Prostate gland (tissue), 2 donors: ENCODE data around the gene PBX4. TPM values are rescaled to one million over a fixed set of nuclear protein-coding genes. Genes with fewer than 3 reads are reported as not detected.

ENCODE experiments used
- DNase-seq: peaks from one replicate; pipeline ENCODE4 v3.0.0-alpha.2; 2019; ENCODE audit warnings: low spot score
- H3K27ac ChIP-seq, 2 donors: fragments of 200-600 bp; sonication (generic); 2 replicates each; pipeline ENCODE4 v1.5.1; 2017 to 2019
- H3K27me3 ChIP-seq: fragments of 200-600 bp; sonication (generic); replicated peaks from 2 replicates; pipeline ENCODE4 v1.5.1; 2019; ENCODE audit not compliant: insufficient read depth
- H3K36me3 ChIP-seq, 2 donors: fragments of 200-600 bp; sonication (generic); 1 replicate in 1 of 2; 2 replicates in 1 of 2; pipeline versions ENCODE4 v1.5.1 to v1.8.1; 2017 to 2019
- H3K4me1 ChIP-seq: fragments of 200-600 bp; sonication (generic); replicated peaks from 2 replicates; pipeline ENCODE4 v1.5.1; 2019
- H3K4me3 ChIP-seq, 2 donors: fragments of 200-600 bp; sonication (generic); 2 replicates each; pipeline ENCODE4 v1.5.1; 2017 to 2019
- H3K9me3 ChIP-seq: fragments of 200-600 bp; sonication (generic); 2 replicates; pipeline ENCODE4 v1.5.1; 2017
- POLR2A ChIP-seq: fragments of 450-650 bp; IDR thresholded peaks from one replicate; pipeline ENCODE4 v1.6.1; 2016; ENCODE audit warnings: antibody characterized with exemption, mild to moderate bottlenecking
- POLR2AphosphoS5 ChIP-seq: sonication (generic); formaldehyde crosslinking; IDR thresholded peaks from one replicate; pipeline ENCODE4 v1.6.1; 2017; ENCODE audit warnings: antibody characterized with exemption
- WGBS: methylation state at CpG from one replicate; pipeline ENCODE4 v1.1.5; 2018; 5-methylcytosine and 5-hydroxymethylcytosine counted together
- intact Hi-C: fragments of 100-400 bp; cut with DNase I; formaldehyde crosslinking; loops from one replicate; pipeline ENCODE4 v1.14.2; 2022
- total RNA-seq, 2 donors: library from RNA; depleted of rRNA; stranded (reverse); fragments of >200 nt; gene quantifications; one replicate each; pipeline ENCODE4 v1.1.0, GENCODE V29; 2016
- TF ChIP-seq, protein P1 (sequence below), 4 experiments: fragments of 200-600 bp in 2 of 4; fragments of 450-650 bp in 2 of 4; sonication (generic) in 2 of 4; IDR thresholded peaks; 1 replicate in 3 of 4; 2 replicates in 1 of 4; pipeline ENCODE4 v1.5.1; 2016 to 2019; ENCODE audit warnings: antibody characterized with exemption in 4 of 4, mild to moderate bottlenecking in 2 of 4, moderate library complexity in 2 of 4

The PBX4 gene
- total RNA-seq, 2 donors from 2014 or later = 2.6 to 10.6 TPM

DNA sequence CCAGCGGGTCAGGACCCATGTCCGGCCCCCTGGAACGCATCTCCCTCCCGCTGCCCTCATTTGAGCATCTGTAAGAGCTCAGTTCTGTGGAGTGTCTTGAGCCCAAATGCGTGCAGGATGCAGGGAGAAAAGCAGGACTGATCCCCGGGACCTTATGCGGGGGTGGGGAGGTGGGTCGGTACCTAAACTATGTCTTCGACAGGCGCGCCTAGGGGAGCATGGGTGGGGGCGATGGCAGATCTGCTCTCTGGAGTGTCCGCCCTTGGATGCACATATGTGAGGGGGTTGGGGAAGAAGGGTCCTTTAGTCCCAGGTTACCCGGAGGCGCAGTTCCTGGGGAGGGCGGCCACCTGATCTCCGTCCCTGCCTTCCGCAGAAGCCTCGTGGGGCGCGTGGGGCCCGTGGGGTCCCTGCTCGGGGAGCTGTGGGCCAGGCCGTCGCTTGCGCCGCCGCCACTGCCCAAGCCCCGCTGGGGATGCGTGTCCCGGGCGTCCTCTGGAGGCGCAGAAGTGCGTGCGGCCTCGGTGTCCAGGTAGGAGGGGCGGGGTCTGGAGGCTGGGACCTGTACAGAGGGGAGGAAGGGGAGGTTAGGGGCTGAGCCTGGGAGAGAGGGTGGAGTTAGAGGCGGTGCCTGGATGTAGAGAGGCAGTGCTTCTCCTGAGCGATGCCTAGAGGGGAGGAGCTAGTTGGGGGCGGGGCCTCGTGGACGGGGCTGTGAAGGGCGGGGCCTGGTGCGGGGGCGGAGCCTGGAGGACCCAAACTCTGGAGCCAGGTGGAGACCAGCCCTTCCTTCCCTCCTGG, 77.6 kb downstream of the PBX4 start:
- 5% methylated on average over 42 of the region's 45 CpGs for WGBS
- intact Hi-C loops = no loop called here
- no peak for TF ChIP-seq POLR2AphosphoS5
- no peak for TF ChIP-seq POLR2A
- TF ChIP-seq, protein P1, sequence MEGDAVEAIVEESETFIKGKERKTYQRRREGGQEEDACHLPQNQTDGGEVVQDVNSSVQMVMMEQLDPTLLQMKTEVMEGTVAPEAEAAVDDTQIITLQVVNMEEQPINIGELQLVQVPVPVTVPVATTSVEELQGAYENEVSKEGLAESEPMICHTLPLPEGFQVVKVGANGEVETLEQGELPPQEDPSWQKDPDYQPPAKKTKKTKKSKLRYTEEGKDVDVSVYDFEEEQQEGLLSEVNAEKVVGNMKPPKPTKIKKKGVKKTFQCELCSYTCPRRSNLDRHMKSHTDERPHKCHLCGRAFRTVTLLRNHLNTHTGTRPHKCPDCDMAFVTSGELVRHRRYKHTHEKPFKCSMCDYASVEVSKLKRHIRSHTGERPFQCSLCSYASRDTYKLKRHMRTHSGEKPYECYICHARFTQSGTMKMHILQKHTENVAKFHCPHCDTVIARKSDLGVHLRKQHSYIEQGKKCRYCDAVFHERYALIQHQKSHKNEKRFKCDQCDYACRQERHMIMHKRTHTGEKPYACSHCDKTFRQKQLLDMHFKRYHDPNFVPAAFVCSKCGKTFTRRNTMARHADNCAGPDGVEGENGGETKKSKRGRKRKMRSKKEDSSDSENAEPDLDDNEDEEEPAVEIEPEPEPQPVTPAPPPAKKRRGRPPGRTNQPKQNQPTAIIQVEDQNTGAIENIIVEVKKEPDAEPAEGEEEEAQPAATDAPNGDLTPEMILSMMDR (IDR thresholded peaks at IDR 0.05) = no peak
- DNase-seq = no peak
- H3K4me3 ChIP-seq = peak overlapping the region in 1 of 2 donors; percentile 5
- peaks cover 6% of the 10 kb centered on the region for H3K27me3 ChIP-seq
- peaks cover 8% of the 10 kb centered on the region for H3K4me1 ChIP-seq
- no peak overlapping the region for H3K27ac ChIP-seq
- no peaks in the 10 kb centered on the region for H3K9me3 ChIP-seq
- H3K36me3 ChIP-seq = no peaks in the 10 kb centered on the region

DNA sequence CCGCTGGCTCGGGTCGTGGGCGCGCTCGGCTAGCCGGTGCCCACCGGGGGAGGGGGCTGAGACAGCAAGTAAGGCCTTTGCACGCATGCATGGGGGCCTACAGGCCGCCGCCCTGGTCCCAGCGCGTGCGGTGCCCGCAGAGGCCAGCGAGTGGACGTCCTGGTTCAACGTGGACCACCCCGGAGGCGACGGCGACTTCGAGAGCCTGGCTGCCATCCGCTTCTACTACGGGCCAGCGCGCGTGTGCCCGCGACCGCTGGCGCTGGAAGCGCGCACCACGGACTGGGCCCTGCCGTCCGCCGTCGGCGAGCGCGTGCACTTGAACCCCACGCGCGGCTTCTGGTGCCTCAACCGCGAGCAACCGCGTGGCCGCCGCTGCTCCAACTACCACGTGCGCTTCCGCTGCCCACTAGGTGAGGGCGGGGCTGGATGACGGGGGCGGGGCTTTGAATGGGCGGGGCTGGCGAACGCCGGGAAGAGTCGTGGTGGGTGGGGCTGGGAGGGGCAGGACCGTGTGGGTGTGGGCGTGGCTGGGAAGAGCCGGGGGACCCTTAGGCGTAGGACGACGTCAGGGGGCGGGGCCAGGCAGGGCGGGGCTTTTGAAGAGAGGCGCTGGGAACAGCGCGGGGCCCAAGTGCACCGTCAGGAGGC, 78.3 kb downstream of the PBX4 start:
- Histone ChIP-seq H3K27me3 (peaks cover 6% of the 10 kb centered on the region), H3K36me3 (no peaks in the 10 kb centered on the region), H3K4me3 (no peak overlapping the region), H3K27ac (no peak overlapping the region), H3K9me3 (no peaks in the 10 kb centered on the region), H3K4me1 (peaks cover 8% of the 10 kb centered on the region)
- TF ChIP-seq POLR2AphosphoS5 (no peak), POLR2A (no peak)
- TF ChIP-seq, protein P1 (IDR thresholded peaks at IDR 0.05) = no peak
- peak; percentile 53 for DNase-seq
- 15% methylated on average over 45 of the region's 74 CpGs for WGBS
- intact Hi-C loops = no loop called here

DNA sequence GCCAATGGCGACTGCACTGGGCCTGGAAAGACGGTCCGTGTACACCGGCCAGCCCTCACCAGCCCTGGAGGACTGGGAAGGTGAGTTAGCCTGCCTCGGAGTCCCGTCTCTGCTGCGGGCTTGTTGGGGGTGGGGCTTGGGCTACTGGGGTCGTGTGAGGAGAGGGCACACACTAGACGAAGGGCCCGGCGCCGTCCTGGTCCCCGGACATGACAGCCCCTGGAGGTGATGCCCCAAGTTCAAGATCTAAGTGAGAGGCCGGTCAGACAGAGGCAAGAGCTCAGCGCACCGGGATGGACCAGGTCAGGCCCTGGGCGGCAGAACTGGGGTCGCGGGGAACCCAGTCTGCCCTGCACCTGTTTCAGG, 78.8 kb downstream of the PBX4 start:
- H3K9me3 ChIP-seq = no peaks in the 10 kb centered on the region
- intact Hi-C loops = no loop called here
- no peak overlapping the region for H3K4me3 ChIP-seq
- 50% methylated on average over 19 of the region's 19 CpGs for WGBS
- TF ChIP-seq POLR2A = no peak
- TF ChIP-seq, protein P1 (IDR thresholded peaks at IDR 0.05) = no peak
- TF ChIP-seq POLR2AphosphoS5 = no peak
- peaks cover 8% of the 10 kb centered on the region for H3K4me1 ChIP-seq
- H3K27ac ChIP-seq = no peak overlapping the region
- peaks cover 6% of the 10 kb centered on the region for H3K27me3 ChIP-seq
- DNase-seq = no peak
- no peaks in the 10 kb centered on the region for H3K36me3 ChIP-seq

DNA sequence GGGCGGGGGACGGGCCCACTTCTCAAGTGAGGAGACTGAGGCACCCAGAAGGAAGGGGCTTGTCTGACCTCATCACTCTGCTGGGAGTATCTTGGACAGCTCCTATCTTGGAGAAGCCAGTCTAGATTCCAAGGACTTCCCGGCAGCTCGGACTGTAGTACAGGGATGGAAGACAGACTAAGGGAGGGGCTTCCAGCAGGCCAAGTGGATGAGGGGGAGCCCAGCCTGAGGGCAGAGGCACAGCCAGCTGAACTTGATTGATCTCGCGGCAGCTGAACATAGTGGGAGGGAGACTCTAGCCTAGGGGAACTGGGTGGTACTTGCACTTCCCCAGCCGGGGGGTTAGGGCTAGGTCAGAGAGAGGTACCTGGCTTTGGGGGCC, 79.7 kb downstream of the PBX4 start:
- Histone ChIP-seq H3K4me3 (no peak overlapping the region), H3K27me3 (peaks cover 6% of the 10 kb centered on the region), H3K36me3 (no peaks in the 10 kb centered on the region), H3K9me3 (no peaks in the 10 kb centered on the region), H3K27ac (no peak overlapping the region), H3K4me1 (peaks cover 8% of the 10 kb centered on the region)
- no peak for TF ChIP-seq POLR2AphosphoS5
- TF ChIP-seq, protein P1 (IDR thresholded peaks at IDR 0.05) = no peak
- TF ChIP-seq POLR2A = no peak
- WGBS = 27% methylated on average over 7 of the region's 7 CpGs
- intact Hi-C loops = no loop called here
- DNase-seq = no peak
